Middle frontal gyrus (tissue), 1 donor: ENCODE data around the gene CADPS2.

Experiments used
- DNase-seq: peaks from one replicate; pipeline ENCODE4 v3.0.0-alpha.2; 2015; ENCODE audit warnings: low spot score; ENCODE audit errors: extremely low spot score

The CADPS2 gene

DNA sequence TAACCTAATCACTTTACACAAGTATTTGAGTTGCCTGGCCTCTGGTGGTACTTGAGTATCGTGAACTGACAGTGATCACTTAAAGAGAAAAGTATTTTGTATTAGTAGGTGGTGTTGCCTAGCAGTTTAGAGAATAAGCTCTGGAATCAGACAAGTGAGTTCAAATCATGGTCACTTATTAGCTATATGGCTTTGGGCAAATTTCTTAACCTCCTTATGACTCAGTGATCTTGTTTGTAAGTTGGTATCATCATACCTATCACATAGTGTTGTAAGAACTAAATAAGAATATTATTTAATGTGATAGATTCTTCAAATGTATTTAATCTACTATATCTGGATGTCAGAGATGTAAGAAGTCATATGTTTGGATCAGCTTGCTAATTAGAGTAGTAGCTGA, 351.2 kb downstream of the CADPS2 start:
- DNase-seq, result no peak

DNA sequence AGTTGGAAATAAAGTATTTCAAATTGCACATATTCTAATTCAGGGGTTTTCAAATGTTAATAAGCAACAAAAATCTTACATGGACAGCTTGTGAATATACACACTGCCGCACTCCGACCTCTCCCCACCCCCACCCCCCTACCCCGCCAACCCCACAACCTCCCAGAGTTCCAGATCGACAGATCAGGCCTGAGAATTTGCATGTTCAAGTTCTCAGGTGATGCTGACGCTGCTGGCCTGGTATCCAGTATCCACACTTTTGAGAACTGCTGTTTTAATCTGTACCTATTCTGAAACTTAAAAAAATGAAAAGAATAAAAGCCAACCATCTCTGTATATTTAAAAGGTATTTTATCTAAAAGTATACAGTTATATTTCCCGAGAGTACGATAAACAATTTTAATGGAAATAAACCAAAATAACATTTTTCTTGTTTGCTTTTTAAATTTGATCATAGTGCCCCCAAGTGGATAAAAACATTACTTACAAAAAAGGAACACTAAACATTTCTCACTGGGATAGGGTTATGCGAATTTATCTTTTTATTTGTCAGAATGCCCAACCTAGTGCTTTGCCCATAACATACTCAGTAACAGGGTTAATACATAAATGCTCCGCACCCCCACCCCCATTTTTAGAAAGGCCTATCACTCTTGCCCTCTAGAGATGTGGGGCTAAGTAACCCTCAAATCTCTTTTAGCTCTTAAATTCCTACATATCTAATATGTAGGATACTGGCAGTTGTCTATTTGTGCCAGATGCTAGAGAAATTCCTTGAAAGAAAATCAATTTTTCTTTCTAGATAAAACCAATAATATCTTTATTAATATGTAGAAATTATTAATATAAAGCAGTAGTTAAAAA, 353.6 kb downstream of the CADPS2 start:
- no peak for DNase-seq

DNA sequence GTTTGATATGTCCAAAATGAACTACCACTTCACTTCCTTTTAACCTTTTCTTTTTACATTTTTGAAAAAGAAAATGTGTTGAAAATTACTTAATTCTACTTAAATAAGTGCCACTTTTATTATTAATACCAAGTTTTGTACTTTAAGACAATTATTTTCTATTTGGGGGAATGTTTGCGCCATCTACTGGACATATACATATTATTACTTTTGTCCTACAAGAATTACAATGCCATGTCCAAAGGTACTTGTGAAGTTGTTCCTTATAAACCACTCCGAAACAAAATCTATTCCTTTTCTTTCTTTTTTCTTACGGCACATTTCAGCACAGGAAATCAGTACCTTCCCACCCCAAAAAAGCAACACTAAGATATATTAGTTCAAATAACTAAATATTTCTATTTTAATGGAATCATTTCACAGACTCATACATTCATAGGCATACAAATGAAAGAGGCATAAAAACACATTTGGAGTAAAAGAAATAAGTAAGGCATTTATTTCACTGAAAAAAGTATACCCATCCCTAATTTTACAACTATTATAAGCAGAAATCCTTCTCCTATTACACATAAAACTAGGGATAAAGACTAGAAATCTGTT, 357.3 kb downstream of the CADPS2 start:
- peak; percentile 45 for DNase-seq

DNA sequence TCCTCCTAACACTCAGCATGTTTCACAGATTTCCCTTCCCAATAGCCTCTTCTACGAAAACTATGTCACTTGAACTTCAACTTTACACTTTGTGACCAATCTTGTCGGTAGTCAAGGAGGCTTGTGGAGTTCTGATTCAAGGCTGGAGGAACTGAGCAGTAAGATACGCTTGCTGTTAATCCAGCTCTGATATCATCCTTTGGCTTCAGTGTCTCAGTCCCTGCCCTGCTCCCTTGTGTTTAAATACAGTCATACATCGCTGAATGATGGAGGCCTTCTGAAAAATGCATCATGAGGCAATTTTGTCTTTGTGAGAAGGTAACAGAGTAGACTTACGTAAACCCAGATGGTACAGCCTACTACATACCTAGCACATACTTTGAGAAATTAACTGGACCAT, 360.9 kb downstream of the CADPS2 start:
- DNase-seq, result no peak

- no peak for DNase-seq
These were observed 364.5 kb downstream of the CADPS2 start for GRCh38 chr7:122521767-122522166.

- no peak for DNase-seq
These were observed 365.2 kb downstream of the CADPS2 start for GRCh38 chr7:122520971-122521555.

DNA sequence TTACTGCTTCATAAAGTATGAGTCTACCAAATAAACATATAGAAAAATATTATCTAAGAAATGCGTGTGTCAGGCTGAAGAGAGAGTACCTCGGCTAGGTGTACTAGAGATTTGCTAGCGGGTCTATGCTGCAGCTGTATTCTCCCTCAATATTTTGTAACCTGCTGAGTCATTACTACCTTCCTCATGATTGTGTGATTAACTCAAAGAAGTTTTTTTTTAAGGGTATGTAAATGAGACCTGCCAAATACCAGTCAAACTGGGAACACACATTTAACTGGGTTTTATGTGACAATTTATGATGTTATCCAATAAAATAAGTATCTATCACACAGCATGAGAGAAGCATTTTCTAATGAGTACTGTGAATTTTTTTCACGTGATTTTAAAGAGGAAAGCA, 367.8 kb downstream of the CADPS2 start:
- no peak for DNase-seq

GRCh38 chr7:122517576-122517975, 368.7 kb downstream of the CADPS2 start:
- no peak for DNase-seq

DNA sequence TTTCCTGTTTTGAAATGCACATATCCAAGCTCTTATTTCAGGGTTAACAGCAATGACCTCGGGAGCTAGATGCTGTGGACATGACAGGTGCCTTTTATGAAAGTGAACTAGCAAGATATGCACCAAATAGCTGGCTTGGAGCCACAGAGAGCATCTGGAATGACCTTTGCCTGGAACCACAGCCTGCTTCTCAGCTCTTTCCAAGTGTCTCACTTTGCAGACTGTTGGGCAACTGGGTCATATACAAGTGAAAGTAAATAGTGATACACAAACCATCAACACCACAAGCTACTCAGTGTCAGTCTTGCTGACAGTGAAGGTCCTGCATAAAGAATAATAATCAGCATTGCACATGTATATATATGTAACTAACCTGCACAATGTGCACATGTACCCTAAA, 370.9 kb downstream of the CADPS2 start:
- no peak for DNase-seq

DNA sequence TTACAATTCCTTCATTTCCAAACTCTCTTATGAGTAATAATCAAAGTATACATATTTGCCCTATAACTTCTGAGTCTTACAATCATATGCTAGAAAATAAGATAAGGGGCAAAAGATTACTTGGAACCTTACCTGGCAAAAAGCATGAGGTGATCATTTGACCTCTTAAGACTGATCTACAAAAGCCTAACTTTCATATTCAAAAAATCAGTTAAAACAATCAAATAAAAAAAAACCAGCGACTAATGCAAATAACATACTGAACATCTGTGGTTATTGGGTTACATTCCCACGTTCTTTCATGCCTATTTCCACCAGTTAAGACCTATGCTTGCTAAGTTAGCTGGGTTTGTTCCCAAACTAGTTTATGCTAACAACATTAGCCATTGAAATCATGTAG, 375.0 kb downstream of the CADPS2 start:
- DNase-seq, result no peak

DNA sequence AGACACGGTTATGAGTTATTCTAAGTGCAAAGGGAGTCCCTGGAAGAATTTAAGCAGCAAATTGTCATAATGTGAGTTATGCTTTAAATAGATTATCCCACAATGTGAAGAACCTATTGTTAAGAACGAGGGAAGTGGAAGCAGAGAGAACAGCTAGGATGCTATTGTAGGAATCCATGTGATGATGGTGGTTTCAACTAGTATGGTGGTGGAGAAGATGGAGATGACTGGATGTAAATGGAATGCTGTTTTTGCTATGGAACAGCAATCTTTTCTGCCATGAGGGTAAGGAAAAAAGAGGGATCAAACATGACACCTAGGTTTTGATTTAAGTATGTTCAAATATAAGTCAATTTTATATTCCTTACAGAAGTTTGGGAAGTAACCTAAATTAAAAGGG, 378.7 kb downstream of the CADPS2 start:
- no peak for DNase-seq

DNA sequence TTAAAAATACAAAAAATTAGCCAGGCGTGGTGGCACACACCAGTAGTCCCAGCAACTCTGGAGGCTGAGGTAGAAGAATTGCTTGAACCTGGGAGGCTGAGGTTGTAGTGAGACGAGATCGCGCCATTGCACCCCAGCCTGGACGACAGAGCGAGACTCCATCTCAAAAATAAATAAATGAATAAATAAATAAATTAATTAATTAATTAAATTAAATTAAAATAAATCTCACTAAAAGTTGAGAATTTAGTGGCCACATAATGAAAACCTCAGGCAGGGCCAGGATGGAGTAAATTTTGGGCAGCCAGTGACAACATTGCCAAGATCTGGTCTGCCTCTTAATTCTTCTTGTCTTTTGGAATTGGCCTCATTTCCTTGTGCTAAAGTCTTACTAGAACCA, 394.3 kb downstream of the CADPS2 start:
- DNase-seq, result no peak

GRCh38 chr7:122488241-122488640, 398.0 kb downstream of the CADPS2 start:
- DNase-seq, result no peak

DNA sequence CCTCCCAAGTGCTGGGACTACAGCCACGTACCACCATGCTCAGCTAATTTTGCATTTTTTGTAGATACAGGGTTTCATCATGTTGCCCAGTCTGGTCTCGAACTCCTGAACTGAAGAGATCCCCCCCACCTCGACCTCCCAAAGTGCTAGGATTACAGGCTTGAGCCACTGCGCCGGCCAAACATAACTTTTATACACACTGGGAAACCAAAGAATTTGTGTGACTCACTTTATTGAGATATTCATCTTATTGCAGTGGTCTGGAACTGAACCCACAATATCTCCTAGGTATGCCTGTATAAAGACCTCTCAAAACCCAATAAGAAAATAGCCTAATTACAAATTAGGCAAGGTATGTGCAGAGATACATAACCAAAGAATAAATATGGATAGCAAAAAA, 399.1 kb downstream of the CADPS2 start:
- no peak for DNase-seq

GRCh38 chr7:122485856-122486255, 400.4 kb downstream of the CADPS2 start:
- DNase-seq, result no peak

GRCh38 chr7:122482212-122482611, 404.0 kb downstream of the CADPS2 start:
- DNase-seq, result no peak

DNA sequence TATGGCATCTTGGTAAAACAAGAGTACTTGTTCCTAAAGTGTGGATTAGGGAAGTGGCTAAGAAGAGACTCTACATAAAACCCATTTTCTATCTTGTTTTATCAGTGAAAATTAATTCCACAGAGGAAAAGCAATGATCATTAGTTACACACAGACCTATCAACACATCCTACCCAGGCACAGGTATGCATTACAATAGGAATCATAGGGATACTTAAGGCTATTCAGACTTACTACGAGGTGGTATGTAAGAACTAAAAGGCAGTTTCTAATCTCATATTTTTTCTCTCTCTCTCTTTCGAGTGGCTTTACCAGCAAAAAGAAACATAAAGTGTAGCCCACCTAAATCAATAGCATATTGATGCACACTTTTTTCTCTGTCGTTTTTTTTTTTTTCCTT, 415.4 kb downstream of the CADPS2 start:
- no peak for DNase-seq

GRCh38 chr7:122468945-122469344, 417.3 kb downstream of the CADPS2 start:
- no peak for DNase-seq

GRCh38 chr7:122467661-122468449, 418.4 kb downstream of the CADPS2 start:
- DNase-seq, result no peak

- DNase-seq, result no peak
These were observed 421.0 kb downstream of the CADPS2 start for GRCh38 chr7:122465296-122465695.

DNA sequence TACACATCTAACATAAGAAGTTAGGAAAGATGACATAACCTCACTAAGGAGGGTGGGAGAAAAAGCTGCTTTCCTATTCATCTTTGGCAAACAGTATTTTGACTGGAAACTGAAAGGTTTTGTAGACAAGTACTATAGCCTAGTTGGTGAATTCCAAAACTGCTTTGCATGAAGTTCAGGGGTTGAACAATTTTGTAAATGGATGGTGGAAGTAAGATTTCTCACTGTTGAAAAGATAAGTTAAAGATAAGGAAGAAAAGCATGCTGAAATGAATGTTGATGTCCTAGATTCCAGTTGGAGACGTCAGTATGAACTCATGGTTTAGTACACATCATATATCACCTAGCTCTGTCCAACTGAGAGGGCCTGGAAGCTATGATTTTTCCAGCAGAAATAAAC, 422.6 kb downstream of the CADPS2 start:
- no peak for DNase-seq

- no peak for DNase-seq
These were observed 425.3 kb downstream of the CADPS2 start for GRCh38 chr7:122460936-122461335.
